ENCODE data around the gene THRAP3.

THRAP3 gene

DNA sequence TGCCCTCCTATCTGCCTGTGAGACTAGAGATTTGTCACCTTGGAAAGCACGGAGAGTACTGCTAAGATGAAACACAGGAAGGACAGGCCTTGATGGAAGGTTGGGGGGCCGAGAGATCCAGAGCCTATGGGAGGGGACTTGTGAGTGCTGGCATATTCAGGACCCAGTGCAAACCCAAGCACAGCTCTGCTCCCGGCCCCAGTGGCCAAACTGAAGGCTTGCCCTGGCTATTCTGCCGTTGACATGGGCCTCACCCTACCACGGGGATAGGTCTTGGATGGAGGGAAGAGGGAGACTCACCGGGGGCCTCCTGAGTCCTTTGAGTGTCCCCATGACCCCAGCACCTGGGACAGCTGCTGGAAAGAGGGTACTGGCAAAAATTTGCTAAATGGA, 103.8 kb downstream of the THRAP3 start:
- no peak for DNase-seq

DNA sequence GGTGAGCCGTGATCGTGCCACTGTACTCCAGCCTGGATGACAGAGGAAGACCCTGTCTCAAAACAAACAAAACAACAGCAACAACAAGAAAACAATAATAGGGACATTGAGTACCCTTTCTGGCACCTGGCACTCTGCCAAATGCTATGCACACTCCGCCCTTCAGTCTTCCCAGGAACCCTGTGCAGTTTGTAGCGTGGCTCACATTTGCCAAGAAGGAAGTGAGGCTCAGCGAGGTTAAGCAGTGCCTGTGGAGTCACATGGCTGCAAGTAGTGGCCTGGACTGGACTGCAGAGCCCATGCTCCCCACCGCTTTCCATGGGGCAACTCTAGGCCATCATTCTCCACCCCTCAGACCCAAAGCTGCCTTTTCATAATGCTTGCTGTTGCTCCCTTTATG, 104.5 kb downstream of the THRAP3 start:
- no peak for DNase-seq

DNA sequence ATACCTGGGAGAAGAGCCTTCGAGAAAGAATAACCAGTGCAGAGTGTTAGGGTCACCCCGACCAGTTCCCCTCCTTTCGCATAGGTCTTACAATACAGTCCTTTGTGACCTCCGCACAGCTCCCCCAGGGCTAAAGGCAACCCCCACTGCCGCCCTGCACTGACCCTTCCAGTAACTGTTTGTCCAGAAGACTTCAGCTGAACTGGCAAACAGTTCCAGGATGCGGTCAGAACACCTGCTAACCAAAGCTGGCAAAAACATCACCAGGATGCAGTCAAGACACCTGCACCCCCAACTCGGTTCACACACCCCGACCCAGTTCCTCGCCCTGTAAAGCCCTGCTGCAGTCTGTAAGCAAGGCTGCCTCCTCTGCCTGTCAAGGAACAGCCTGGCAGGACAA, 105.6 kb downstream of the THRAP3 start:
- no peak for DNase-seq

DNA sequence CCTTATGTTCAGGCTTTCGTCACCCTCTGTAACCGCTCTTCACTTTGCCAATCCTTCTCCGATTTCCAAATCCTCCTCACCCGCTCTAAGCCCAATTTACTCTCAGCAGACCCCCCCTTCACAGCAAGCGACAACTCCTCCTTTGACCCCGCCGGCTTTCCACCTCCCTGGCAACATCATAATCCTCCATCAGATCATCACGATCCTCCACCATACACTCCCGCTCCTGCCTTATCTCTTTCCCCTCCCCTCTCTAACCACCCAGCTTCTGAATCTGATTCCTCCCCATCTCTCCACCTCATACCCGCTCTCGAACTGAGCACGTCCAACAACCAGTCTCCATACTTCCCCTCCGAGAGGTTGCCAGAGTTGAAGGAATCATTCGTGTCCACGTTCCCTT, 106.7 kb downstream of the THRAP3 start:
- DNase-seq: no peak

DNA sequence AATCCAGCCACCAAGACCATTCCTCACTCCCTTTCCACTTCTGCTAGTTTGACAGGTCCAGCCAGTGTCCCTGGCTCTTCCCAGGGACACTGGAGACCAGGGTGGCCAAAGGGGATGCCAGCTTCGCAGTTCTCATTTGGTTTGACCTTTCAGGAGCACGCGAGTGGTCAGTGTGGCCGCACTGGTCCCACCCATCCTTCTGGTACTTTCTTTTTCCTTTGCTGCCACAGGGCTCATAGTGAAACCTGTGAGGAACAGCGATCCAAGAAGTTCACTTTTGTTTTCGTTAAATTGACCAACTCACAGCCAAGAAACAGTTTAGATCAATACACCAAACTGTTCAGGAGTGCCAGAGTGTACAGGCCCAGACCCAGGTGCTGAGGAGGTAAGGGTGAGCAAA, 113.6 kb downstream of the THRAP3 start:
- DNase-seq: no peak

DNA sequence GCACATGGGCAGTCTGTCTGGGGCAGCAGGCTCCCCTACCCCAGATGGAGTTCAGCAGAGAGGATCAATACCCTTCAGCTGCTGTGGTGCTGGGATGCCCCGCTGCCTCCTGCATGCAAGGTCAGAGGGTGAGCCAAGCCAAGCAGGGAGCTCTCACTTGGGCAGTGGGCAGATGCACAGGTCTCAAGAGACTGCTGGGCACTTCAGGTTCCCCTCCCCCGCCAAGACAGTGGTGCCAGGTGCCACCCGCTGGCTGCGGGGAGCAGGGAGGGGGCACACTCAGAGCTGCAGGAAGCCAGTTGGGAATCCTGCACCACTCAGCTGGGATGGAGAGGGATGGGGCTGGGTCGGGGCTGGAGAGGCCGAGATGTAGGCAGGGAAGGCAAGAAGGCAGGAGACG, 115.0 kb downstream of the THRAP3 start:
- no peak for DNase-seq

DNA sequence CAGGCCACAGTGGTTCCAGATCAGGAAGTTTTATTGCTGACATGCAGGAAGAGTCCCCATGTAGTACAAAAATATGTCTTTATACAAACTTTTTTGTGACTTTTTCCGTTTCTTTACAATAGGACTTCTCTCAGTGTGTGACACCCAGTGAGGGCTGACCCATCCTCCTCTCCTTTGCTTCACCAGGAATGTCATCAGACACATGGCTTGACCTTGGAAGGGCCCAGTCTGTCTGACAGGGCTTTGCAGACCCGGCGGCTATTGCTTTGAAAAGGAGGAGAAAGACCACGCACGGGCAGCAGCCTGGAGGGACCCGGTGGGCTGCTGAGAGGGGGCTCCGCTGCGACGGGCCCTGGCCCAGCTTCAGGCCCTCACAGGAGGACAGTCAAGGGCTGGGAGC, 115.4 kb downstream of the THRAP3 start:
- no peak for DNase-seq

DNA sequence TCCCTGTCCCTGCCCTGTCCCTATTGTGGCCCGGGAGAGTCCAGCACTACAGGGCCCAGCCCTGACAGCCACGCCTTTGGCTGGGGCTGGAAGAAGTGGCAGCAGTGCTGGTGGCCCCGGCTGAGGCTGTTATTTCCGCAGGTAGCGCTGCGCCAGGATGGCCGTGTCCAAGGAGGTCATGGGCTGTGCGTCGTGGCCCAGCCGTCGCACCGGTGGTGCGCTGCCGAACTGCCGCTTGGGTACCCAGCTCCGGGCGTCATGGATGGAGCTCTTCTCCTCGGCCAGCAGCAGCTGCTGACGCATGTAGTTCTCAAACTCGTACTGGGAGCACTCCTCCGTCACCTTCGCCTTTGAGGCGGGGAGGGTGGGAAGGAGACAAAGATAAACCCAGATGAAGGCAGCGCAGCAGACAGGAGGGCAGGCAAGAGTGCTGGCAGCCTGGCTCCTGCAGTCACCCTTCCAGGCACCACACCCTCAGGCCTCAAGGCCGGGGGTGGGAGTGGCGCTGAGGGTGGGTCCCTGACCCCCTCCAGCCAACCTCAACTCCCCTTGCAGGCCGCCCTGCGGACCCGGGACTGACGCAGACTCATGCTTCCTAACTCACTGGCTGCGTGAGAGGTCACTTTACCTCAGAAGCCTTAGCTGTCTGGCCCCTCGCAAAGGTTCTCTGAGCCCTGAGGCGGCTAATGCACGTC, 117.5 kb downstream of the THRAP3 start:
- DNase-seq: no peak

DNA sequence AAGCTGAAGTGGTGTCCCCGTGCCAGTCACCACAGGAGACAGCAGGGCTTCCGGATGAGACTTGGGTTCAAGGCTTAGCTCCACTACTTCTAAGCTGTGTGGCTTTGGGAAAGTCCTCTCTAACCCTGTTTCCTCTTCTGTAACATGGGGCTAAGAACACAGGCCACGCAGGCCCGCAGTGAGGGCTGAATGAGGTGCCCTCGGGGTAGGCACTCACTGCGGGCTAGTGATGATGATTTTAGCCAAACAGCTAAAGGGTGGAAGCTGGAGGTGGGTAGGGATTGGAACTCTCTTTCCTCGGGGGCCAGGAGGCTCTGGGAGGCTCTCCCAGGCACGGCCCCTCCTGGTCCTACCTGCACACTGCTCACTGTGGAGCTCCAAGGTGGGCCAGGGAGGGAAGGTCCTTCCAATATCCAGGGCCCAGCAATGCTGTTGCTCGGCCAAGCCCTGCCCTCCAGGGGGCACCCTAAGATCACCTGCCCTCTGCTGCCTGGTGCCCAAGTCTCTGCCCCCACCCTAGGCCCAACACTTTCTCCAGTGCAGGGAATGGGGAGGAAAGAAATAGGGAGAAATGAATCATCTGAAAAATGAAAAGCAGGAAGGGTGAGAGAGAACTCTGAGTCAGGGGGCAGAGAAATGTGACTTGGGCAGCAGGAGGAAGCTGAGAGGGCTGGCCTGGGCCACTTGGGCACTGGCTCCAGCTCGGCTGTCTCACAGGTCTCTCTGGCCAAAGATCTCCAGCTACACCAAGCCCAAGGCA, 118.4 kb downstream of the THRAP3 start:
- peak; percentile 62 to 68 for DNase-seq

DNA sequence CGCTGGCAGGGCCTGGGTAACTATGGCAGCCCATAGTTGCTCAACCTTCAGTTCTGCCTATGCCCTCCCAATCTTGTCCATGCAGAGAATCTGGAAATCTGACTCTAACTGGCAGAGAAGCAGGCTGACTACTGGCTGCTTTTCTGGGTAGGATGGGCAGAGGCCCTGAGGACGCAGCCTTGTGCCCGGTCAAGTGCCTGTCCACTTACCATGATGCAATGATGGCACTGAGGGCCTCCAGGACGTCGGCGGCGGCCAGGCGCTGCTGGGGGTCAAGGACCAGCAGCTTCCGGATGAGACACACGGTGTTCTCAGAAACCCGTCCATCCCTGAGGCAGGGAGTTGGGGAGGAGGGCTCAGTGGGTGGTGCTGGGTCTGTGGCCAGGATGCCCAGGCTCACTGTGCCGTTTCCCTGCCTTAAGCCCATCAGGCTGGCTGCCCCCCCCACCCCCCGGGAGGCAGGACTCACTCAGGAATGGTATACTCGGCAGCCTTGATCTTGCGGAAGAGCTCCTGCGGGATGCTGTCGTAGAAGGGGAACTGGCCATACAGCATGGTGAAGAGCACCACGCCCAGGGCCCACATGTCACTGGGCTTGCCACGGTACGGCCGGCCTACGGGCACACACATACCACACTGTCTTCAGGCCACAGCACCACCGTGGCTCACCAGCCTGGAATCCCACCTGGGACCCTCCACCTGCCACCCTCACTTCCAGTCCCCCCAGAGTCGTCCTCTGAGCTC, 119.6 kb downstream of the THRAP3 start:
- DNase-seq: no peak

DNA sequence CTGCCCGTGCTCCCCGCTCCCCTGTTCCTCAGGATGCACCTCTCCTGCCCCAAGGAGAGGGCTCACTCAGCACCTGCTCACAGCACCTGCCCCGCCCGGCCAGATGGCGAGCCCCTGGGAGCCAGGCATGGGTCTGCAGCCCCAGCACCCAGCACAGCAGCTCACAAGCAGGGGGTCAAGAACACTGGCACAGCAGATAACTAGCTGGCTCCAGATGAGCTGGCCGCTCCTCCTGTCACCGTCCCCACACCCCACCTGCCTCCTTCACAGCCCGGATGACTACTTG, 120.1 kb downstream of the THRAP3 start:
- no peak for DNase-seq

DNA sequence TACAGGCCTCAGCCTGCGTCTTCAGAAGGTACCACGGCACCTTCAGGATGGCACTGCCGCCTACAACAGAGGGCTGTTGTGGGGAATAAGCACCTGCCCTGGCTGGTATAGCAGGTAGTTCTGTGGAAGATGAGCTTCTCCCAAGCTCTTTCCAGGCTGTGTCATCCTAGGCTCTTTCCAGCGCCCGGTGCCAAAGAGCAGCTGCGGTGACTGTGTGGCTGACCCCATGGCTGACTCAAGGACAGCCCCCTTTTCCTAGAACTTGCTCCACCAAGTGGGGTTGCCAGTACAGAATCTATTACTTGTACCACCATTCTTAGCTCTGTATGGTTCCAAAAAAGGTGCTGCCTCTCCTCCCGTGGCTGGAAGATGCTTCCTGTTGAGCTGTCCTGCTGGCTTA, 121.1 kb downstream of the THRAP3 start:
- DNase-seq: no peak

DNA sequence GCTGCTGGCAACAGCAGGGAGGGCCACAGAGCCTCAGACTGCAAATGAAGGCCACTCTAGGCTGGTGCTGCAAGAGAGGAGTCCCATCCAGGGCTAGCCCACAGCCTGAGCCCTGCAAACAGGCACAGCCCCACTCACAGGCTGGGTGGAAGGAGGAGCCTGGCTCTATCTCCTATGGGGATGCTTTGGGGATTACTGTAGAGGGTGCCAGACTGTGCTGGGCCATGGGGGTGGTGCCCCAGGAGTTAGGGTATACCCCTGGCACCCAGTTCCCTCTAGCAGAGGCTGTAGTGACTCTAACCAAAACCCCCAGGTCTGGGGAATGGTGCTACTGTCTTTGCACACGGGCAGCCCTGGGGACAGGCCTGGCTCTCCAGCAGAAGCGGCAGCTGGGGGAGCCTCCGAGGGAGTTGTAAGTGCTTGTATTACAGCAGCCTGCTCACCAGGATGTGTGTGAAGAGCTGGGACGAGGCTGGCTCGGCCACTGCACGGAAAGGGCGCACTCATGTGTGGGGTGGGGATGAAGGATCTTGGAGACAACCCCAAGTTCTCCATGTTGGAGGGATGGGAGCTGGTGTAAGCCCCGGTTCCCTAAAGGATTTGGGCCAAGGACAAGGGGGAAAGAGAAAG, 122.6 kb downstream of the THRAP3 start:
- no peak for DNase-seq

DNA sequence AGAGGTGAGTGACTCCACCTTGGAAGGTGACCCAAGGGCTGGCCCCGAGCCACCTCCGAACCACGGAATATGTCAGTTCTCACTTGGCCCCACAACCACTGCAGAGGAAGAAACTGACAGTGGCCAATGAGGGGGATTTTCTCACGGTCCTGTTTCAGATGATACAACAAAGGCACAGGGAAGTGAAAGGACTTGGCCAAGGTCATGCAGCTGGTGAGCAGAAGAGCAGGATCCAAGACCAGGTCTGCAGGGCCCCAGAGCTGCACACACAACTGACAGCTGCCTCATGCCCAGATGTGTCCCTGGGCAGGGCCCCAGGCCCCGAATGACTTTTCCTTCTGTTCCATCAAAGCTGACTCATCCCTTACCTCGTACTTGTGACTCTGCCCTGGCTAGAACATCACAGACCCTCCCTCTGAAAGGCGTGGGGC, 125.0 kb downstream of the THRAP3 start:
- peak in 1 of 2 experiments; percentile 24 for DNase-seq

DNA sequence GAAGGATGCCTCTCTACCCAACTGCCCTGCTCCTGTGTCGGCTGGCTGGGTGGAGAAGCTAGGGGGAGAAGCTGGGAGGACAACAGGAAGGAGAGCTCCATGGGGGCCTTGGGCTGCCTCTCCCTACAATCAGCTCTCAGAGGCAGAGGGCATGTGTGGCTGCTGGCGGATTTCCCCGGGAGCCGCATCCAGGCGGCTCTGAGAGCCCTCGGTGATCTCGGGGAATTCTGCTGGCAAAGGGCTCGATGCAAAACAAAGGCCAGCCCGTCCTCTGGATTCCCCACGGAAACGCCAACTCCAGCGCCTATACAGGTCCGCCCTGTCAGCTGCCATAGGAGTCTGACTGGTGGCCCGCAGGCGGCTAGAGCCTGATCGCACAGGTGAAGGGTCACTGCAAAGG, 125.6 kb downstream of the THRAP3 start:
- no peak for DNase-seq

DNA sequence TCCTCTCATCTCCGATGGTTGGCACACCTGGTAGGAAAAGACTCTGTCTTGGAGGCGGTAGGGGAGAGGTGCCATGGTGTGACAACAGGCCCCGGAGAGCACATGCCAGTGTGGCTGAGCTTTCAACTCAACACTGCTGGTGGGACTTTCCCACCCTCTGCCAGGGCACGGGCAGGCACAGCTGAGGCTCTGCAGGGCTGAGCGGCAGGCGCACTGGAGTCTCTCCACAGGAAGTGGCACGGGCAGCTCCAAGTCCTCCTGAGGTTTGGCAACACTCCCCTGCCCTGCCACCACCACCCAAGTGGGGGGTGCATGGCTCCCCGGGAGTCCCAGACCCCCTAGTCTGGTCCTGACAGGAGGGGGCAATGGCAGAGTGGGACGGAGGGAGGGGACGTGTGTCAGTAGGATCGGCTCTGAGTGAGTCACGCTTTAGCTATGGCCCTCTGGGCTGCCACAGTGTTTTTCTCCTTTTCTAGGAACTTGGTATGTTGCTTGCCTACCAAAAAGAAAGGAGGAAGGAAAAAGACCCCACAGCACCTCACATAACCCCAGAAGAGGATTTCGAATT, 126.5 kb downstream of the THRAP3 start:
- peak; percentile 45 to 54 for DNase-seq

DNA sequence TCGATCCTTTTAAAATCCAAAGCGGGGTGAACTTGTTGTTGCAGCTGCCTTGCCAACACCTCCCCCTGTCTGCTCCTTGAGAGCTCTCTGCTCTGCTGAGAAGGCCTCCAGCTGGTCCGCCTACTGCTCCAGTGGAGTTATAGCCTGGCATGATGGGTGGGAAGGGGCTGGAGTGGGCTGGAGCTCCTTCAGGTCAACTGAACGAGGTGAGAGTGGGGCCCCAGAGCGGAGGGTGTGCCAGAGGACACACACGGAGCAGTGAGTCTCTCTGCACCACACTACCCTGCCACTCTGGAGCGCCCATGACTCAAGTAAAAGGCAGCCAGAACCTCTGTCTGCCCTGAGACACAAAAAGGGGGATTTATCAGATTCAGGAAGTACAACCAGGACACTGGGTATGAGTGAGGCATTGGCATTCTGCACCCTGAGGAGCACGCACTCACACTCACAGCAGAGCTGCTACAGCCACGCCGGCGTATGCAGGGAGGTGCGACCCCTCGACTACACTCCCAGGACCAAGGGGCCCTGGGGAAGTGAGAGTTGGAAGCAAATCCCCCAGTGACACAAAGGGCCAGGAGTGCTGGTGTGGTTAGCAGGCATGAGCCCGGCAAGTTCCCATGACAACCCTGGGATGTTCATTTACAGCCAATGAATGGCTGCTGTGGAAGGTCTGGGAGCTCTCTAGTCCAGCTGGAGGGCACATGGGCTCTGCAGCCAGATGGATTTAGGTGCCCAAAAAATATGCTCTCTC, 127.2 kb downstream of the THRAP3 start:
- no peak for DNase-seq

DNA sequence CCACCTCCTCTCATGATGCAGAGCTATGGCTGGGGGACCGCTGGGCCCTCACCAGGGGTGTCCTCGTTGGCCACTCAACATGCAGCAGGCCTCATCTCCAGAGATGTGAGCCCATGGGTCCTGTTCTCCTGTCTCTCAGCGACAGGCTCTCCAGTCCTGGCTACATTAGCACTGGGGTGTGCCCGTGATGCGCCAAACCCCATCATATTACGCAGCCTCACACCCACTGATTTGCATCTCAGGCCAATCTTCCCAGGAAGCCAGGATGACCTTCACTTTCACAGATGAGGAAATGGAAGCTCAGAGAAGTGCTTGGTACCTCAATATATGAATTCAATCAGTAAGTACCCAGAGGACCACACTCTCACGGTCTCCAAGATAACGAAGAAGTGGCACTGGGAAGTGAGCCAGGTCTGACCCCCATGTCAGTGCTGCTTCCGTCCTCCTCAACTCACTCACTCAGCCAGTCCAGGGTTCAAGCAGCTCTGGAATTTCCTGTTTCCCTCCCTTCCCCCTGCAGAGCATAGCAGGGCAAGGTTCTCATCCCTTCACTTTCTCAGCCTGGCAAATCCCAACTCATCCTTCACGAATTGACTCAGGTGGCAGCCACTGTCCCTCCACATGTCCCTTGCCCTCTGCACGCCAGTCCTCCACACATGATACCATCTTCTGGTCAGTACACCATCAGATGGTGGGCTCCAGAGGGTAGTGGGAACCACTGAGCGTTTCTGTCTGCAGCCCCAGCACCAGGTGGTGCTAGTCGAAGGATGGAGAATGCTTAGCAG, 128.1 kb downstream of the THRAP3 start:
- DNase-seq: no peak

DNA sequence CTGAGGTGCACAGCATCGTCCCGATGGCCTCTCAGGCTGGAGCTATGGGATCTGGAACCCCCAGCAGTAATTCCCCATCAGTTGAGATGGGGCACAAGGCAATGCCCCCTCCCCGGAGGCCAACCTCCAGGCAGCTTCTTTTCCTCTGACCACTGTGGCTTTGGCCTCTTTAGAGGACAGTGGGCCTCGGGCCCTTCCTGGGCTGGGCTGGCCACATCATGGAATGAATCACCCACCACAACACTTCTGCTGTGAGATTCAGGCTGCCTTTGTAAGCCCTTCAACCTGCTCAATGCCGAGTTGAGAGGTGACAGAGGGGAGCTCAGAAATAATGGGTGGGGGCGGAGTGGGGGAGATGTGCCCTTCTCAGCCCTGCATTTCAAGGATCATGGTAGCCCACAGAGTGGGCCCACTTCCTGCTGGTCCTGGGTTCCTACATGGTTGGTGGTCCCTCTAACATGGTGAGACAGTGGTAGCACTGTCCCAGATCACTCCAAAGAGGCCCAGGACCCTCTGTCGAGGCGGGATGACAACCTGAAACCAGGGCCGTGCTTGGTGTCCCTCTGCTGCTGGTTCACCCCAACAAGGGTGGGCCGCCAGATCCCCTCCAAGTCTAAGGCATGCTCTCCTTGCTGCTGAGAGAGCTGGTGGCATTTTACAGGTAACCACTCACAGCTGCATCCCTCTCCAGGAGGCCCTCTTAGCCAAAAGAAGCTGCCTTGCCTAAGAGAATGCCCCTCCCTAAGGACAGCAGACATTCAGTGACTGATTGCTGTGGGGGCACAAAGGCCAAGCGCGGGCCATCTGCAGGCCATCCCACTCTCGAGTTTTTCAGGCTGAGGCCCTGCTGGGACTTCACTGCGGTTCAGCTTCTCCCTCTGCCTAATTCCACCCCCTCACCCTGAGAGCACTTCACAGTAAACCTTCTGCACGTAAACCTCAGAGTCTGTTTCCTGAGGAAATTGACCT, 129.0 kb downstream of the THRAP3 start:
- no peak for DNase-seq

DNA sequence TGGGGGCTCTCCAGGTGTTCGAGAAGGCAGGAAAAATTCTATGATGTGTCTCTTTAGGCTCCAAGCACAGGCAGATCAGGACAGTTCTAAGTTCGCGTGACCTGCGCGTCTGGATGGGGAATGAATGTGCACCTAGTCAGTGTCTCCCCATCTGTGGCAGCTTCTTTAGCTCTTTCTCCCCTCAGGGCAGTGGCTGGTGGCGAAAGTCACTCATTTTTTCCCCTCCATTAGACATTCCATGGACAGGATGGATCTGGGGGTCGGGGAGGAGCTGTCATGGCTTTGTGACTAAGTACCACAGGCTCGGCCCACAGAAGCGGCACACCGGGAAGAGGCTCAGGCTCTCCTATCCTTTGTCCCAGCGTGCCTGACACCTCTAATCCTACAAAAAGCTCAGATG, 130.2 kb downstream of the THRAP3 start:
- no peak for DNase-seq

Data from activated CD4-positive, alpha-beta T cell treated with anti-CD3 and anti-CD28 coated beads, Interleukin-2, amount 50 U/mL, for 48 hours (primary cell).